HL-60 (cell line): ENCODE measurements around the gene MUSTN1.

Source experiments
- GABPA ChIP-seq: IDR thresholded peaks from 2 replicates; pipeline ENCODE4 v1.6.1; 2012; ENCODE audit warnings: low read depth
- TF ChIP-seq, protein P1 (sequence below): IDR thresholded peaks from one replicate; pipeline ENCODE4 v1.5.1; 2011; ENCODE audit warnings: low read length, control low read depth, inconsistent platforms; ENCODE audit not compliant: insufficient read depth

DNA sequence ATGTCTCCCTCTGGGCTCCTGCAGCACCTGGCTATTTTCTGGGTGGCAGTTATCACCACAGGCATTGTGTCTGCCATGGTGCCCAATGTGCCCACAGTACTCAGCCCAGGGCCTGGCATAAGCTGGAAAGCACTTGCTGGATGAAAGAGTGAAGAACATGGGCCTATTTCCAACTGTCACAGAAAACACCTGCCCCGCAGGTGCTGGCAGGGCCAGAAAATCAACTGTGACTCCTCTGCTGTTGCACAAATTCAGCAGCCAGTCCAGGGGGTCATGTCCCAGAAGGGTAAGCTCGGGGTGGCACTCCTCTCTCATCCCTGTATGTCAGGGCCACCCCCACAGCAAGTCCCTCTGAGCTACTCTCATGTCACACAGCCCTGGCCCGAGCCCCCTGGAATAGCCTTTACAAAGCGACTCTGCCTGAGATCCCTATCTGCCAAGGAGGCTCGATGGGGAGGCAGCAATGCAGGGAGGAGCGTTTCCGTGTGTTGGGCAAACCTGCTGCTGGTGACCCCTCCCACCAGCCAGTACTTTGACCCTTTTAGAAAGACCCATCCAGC, 23.3 kb downstream of the MUSTN1 start:
- TF ChIP-seq, protein P1, sequence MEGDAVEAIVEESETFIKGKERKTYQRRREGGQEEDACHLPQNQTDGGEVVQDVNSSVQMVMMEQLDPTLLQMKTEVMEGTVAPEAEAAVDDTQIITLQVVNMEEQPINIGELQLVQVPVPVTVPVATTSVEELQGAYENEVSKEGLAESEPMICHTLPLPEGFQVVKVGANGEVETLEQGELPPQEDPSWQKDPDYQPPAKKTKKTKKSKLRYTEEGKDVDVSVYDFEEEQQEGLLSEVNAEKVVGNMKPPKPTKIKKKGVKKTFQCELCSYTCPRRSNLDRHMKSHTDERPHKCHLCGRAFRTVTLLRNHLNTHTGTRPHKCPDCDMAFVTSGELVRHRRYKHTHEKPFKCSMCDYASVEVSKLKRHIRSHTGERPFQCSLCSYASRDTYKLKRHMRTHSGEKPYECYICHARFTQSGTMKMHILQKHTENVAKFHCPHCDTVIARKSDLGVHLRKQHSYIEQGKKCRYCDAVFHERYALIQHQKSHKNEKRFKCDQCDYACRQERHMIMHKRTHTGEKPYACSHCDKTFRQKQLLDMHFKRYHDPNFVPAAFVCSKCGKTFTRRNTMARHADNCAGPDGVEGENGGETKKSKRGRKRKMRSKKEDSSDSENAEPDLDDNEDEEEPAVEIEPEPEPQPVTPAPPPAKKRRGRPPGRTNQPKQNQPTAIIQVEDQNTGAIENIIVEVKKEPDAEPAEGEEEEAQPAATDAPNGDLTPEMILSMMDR = no peak
- TF ChIP-seq GABPA = no peak
